Mesothelial cell of epicardium (in vitro differentiated cells): ENCODE data around the gene PI16. TPM values are rescaled to one million over a fixed set of nuclear protein-coding genes. Genes with fewer than 3 reads are reported as not detected.

ENCODE experiments used
- DNase-seq, 2 experiments: peaks; one replicate each; pipeline ENCODE4 v3.0.0; 2021; ENCODE audit warnings: low spot score in 2 of 2; ENCODE audit not compliant: unreplicated experiment in 2 of 2
- H3K27ac Mint-ChIP-seq: 2 replicates; pipeline ENCODE4 v1.8.0; 2021; ENCODE audit warnings: mixed read lengths
- H3K27me3 Mint-ChIP-seq: 2 replicates; pipeline ENCODE4 v1.8.0; 2021; ENCODE audit warnings: low read depth, mixed read lengths
- H3K36me3 Mint-ChIP-seq: 2 replicates; pipeline ENCODE4 v1.8.0; 2021; ENCODE audit warnings: mixed read lengths
- H3K4me1 Mint-ChIP-seq: 2 replicates; pipeline ENCODE4 v1.8.0; 2021; ENCODE audit warnings: mixed read lengths
- H3K4me3 Mint-ChIP-seq: 2 replicates; pipeline ENCODE4 v1.8.0; 2021; ENCODE audit warnings: mild to moderate bottlenecking, moderate library complexity, mixed read lengths
- H3K9me3 Mint-ChIP-seq: 2 replicates; pipeline ENCODE4 v1.8.0; 2021; ENCODE audit warnings: mixed read lengths
- total RNA-seq: library from RNA; stranded (reverse); gene quantifications from 3 replicates; pipeline ENCODE4 v1.2.1, GENCODE V29; 2021
- TF ChIP-seq, protein P1 (sequence below): fragments of 200-600 bp; sonication (generic); IDR thresholded peaks from one replicate; pipeline ENCODE4 v1.5.0; 2021; ENCODE audit warnings: antibody characterized with exemption; ENCODE audit not compliant: unreplicated experiment

Gene PI16
- total RNA-seq, 1 donor from 2014 or later, result not detected

DNA sequence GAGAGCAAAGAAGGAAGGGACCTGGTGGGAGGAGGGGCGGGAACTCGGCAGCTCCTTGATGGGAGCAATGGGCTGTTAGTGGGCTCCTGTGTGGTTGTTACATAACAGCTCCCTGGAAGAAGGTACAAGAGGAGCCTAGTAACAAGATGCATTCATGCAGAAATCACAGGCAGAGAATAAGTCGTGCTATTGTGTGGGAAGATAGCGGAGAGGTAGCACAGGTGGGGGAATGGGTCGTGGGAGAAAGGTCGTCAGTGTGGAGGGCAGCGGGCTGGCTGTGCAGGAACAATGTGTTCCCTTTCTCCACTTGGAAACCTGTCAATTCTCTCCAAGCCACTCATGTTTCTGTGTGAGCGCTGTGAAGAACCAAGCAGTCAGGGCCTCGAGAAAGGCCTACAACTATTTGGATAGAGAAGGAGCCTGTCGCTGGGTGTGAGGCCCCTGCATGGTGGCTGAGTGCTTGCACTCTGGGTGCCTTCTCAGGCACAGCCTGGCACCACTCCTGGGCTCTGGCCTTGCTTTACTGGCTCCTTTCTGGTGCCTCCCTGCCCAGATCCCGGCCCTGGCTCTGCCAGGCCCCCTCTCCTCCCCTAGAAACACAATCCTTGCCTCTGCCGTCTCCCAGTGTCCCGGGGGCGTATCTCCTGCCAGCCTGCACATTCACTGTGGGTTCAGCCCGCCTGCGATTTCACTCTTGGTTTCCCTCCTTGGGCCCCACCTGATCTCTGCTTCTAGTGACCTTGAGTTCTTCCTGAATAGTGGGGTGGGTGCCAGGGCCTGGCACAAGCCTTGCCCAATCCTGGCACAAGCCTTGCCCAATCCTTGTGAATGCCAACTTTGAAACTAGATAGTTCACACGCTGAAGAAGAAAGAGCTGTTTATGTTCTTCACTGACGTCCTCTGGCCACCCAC, 43.5 kb downstream of the PI16 start:
- no peak for DNase-seq
- H3K4me1 Mint-ChIP-seq, result peaks cover 2% of the 10 kb centered on the region

DNA sequence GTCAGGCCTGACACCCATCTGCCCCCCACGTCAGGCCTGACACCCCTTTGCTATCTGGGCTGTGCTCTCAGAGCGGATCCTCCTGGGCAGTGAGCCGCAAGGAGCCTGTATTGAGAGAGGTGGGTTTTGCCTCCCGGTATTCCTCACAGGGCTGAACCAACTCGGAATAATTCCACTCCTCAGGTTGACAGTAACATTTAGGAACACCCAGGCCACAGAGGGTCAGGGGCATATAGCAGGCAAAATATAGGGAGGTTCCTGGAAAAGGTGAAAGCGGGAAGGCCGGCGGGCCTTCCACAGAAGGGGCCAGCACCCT, 44.1 kb downstream of the PI16 start:
- Mint-ChIP-seq H3K27me3 (peaks cover 13% of the 10 kb centered on the region), H3K9me3 (no peaks in the 10 kb centered on the region)
- TF ChIP-seq, protein P1, sequence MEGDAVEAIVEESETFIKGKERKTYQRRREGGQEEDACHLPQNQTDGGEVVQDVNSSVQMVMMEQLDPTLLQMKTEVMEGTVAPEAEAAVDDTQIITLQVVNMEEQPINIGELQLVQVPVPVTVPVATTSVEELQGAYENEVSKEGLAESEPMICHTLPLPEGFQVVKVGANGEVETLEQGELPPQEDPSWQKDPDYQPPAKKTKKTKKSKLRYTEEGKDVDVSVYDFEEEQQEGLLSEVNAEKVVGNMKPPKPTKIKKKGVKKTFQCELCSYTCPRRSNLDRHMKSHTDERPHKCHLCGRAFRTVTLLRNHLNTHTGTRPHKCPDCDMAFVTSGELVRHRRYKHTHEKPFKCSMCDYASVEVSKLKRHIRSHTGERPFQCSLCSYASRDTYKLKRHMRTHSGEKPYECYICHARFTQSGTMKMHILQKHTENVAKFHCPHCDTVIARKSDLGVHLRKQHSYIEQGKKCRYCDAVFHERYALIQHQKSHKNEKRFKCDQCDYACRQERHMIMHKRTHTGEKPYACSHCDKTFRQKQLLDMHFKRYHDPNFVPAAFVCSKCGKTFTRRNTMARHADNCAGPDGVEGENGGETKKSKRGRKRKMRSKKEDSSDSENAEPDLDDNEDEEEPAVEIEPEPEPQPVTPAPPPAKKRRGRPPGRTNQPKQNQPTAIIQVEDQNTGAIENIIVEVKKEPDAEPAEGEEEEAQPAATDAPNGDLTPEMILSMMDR, result no peak

More for the DNA sequence above, 43.5 kb downstream of the PI16 start:
- Mint-ChIP-seq H3K9me3 (no peaks in the 10 kb centered on the region), H3K27me3 (peaks cover 16% of the 10 kb centered on the region), H3K36me3 (no peaks in the 10 kb centered on the region), H3K4me3 (no peak overlapping the region), H3K27ac (peak overlapping the region; percentile 17)
- TF ChIP-seq, protein P1, result no peak

DNA sequence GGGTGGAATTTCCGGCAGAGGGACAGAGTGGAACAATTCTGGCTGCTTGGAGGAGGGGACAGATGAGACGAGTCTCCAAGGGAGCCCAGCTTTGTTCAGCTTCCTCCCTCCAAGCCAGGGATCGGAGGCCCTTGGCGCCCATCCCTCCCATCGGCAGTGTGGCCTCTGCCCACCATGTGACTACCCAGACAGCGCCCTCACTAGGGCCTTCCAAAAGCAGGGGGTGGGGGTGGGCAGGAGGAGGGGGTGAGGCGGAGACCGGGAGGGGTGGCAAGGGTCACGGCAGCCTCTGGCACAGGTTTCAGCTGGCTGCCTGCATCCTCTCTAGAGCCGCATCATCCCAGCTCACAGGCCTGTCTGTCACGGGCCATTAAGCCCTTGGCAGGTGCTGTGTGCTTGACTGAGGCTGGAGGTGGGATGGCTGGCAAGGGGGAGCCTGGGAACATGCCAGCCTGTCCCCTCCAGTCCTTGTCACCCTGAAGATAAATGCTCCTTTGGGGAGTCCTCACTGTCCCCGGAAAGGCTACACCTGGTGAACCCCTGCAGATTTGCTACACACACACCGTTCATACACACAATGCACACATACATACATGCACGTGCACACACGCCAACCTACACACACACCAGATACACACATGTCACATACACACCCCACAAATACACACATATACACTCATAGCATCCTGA, 44.7 kb downstream of the PI16 start:
- H3K9me3 Mint-ChIP-seq, result no peaks in the 10 kb centered on the region
- peak overlapping the region; percentile 17 for H3K27ac Mint-ChIP-seq
- TF ChIP-seq, protein P1, result no peak
- peaks cover 13% of the 10 kb centered on the region for H3K27me3 Mint-ChIP-seq
- H3K4me1 Mint-ChIP-seq, result peaks cover 2% of the 10 kb centered on the region
- no peaks in the 10 kb centered on the region for H3K36me3 Mint-ChIP-seq
- no peak overlapping the region for H3K4me3 Mint-ChIP-seq
- DNase-seq, result no peak

More for the DNA sequence above, 44.1 kb downstream of the PI16 start:
- DNase-seq, result no peak
- peak overlapping the region; percentile 17 for H3K27ac Mint-ChIP-seq
- H3K4me3 Mint-ChIP-seq, result no peak overlapping the region
- peaks cover 2% of the 10 kb centered on the region for H3K4me1 Mint-ChIP-seq
- H3K36me3 Mint-ChIP-seq, result no peaks in the 10 kb centered on the region

DNA sequence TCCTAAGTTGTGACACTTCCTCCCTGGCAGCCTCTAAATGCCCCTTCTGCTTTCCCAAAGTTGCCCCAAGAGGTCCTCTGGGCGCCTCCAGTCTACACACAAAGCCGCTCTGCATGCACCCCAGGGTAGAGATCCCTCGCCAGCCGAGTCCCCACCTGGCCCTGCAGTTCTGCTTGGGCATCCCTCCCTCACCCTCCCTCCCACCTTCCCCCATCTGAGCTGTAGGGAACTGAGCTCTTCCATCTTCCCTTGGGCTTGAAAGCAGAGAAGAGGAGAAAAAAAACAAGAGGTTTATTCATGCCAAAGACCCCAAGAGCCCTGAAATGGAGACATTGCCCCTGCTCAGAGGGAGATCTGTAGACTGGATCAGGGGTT, 45.2 kb downstream of the PI16 start:
- no peak overlapping the region for H3K4me3 Mint-ChIP-seq
- TF ChIP-seq, protein P1, result no peak
- peaks cover 2% of the 10 kb centered on the region for H3K4me1 Mint-ChIP-seq
- H3K36me3 Mint-ChIP-seq, result no peaks in the 10 kb centered on the region
- no peak overlapping the region for H3K27ac Mint-ChIP-seq
- DNase-seq, result no peak
- peaks cover 13% of the 10 kb centered on the region for H3K27me3 Mint-ChIP-seq
- no peaks in the 10 kb centered on the region for H3K9me3 Mint-ChIP-seq

DNA sequence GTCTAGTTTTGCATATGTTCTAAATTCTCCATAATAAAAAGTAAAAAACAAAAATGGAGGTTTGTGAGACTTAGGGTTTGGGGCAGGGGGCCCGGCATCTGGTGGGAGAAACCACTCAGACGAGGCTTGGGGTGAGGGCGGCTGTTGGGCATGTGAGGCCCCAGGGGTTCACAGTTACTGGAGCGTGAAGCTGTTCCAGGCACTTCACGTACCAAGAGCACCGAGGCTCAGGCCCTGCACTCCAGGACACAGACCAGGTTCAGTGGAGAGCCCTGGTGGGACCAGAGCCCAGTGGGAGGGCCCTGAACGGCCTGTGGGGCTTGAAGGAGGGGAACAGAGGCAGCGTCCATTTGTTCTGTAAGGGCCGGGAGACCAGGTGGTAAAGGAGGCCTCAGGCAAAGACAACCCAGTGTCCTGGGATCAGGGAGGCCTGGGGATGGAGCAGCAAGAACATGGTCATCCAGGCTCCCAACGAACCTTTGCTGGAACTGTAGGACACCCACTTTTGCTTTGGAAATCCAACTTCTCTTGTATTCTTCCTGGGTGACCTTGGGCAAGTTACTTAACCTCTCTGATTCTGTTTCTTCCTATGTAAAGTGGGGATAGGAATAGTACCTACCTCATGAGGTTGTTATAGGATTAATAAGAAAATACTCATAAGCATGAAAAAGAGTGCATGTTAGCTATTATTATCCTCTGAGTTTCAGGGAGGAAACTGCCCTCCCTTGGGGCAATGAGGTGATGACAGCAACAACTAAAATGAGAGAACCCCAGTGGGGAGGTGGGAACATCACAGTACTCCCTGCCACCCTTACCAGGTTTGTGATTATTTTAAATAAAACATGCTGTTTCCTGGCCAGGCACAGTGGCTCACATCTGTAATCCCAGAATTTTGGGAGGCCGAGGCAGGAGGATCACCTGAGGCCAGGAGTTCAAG, 49.8 kb downstream of the PI16 start:
- no peak overlapping the region for H3K27ac Mint-ChIP-seq
- no peaks in the 10 kb centered on the region for H3K9me3 Mint-ChIP-seq
- TF ChIP-seq, protein P1, result no peak
- H3K4me1 Mint-ChIP-seq, result no peaks in the 10 kb centered on the region
- H3K4me3 Mint-ChIP-seq, result no peak overlapping the region
- peaks cover 8% of the 10 kb centered on the region for H3K27me3 Mint-ChIP-seq
- no peaks in the 10 kb centered on the region for H3K36me3 Mint-ChIP-seq
- DNase-seq, result no peak
